GM23338 (cell line): Measurements from ENCODE around the gene RFC5. TPM values are rescaled to one million over a fixed set of nuclear protein-coding genes. Genes with fewer than 3 reads are reported as not detected.
A peak's percentile ranks its signal among the peaks of the same experiment; 100 is the strongest.

Experiments used
- ATAC-seq: fragments of 200-7000 bp; cut with Tn5 transposase; 3 replicates; pipeline ENCODE4 v1.9.1; 2020
- DNase-seq: peaks from one replicate; pipeline ENCODE4 v3.0.0-alpha.2; 2015; ENCODE audit warnings: low spot score
- H2AFZ ChIP-seq: fragments of 200-600 bp; sonication (generic); 2 replicates; pipeline ENCODE4 v1.8.0; 2016; ENCODE audit warnings: antibody characterized with exemption, mild to moderate bottlenecking, moderate library complexity
- H3F3A ChIP-seq: fragments of 200-600 bp; sonication (generic); replicated peaks from 2 replicates; pipeline ENCODE4 v1.8.0; 2017; ENCODE audit warnings: antibody characterized with exemption, mixed run types, low read depth
- H3K27ac ChIP-seq: fragments of 200-600 bp; sonication (generic); 2 replicates; pipeline ENCODE4 v1.6.1; 2016; ENCODE audit warnings: low read depth
- H3K27me3 ChIP-seq: fragments of 200-600 bp; sonication (generic); 2 replicates; pipeline ENCODE4 v1.8.0; 2016; ENCODE audit warnings: mild to moderate bottlenecking, mixed run types, moderate library complexity; ENCODE audit not compliant: insufficient read depth
- H3K36me3 ChIP-seq: fragments of 200-600 bp; sonication (generic); 2 replicates; pipeline ENCODE4 v1.8.0; 2016; ENCODE audit warnings: mild to moderate bottlenecking; ENCODE audit not compliant: insufficient read depth
- H3K4me1 ChIP-seq: fragments of 200-600 bp; sonication (generic); 2 replicates; pipeline ENCODE4 v1.8.0; 2016; ENCODE audit warnings: mild to moderate bottlenecking, moderate library complexity; ENCODE audit not compliant: insufficient read depth
- H3K4me2 ChIP-seq: fragments of 200-600 bp; sonication (generic); 2 replicates; pipeline ENCODE4 v1.7.1; 2017; ENCODE audit warnings: mixed run types
- H3K4me3 ChIP-seq: fragments of 200-600 bp; sonication (generic); 2 replicates; pipeline ENCODE4 v1.6.1; 2016; ENCODE audit warnings: mixed run types
- H3K79me2 ChIP-seq: fragments of 200-600 bp; sonication (generic); replicated peaks from 2 replicates; pipeline ENCODE4 v1.8.0; 2017; ENCODE audit warnings: mild to moderate bottlenecking; ENCODE audit not compliant: insufficient read depth
- H3K9me2 ChIP-seq: fragments of 200-600 bp; sonication (generic); 2 replicates; pipeline ENCODE4 v1.8.0; 2017; ENCODE audit not compliant: insufficient read depth
- H4K20me1 ChIP-seq: fragments of 200-600 bp; sonication (generic); replicated peaks from 2 replicates; pipeline ENCODE4 v1.8.0; 2017; ENCODE audit warnings: mild to moderate bottlenecking; ENCODE audit not compliant: insufficient read depth
- H3K27ac Mint-ChIP-seq: 2 replicates; pipeline ENCODE4 v1.8.0; 2020; ENCODE audit warnings: inconsistent platforms, mild to moderate bottlenecking, moderate library complexity, mixed read lengths
- H3K27me3 Mint-ChIP-seq: 3 replicates; pipeline ENCODE4 v1.8.0; 2022; ENCODE audit warnings: low read depth, mild to moderate bottlenecking, moderate library complexity, mixed read lengths, inconsistent platforms; ENCODE audit not compliant: insufficient read depth, poor library complexity
- H3K36me3 Mint-ChIP-seq: 3 replicates; pipeline ENCODE4 v1.8.0; 2021; ENCODE audit warnings: low read depth, mild to moderate bottlenecking, inconsistent platforms, moderate library complexity, mixed read lengths
- H3K4me1 Mint-ChIP-seq: 3 replicates; pipeline ENCODE4 v1.8.0; 2020; ENCODE audit warnings: mild to moderate bottlenecking, inconsistent platforms, mixed read lengths
- H3K4me3 Mint-ChIP-seq: 3 replicates; pipeline ENCODE4 v1.8.0; 2021; ENCODE audit warnings: moderate library complexity, mild to moderate bottlenecking, inconsistent platforms, mixed read lengths
- H3K9me3 Mint-ChIP-seq: 3 replicates; pipeline ENCODE4 v1.8.0; 2020; ENCODE audit warnings: moderate library complexity, mild to moderate bottlenecking, inconsistent platforms, mixed read lengths
- ETS1 ChIP-seq: IDR thresholded peaks from 2 replicates; pipeline ENCODE4 v1.6.1; 2016; ENCODE audit warnings: antibody characterized with exemption
- JUNB ChIP-seq: IDR thresholded peaks from one replicate; pipeline ENCODE4 v1.6.1; 2016; ENCODE audit warnings: antibody characterized with exemption; ENCODE audit not compliant: unreplicated experiment
- POLR2AphosphoS5 ChIP-seq: IDR thresholded peaks from 2 replicates; pipeline ENCODE4 v1.6.1; 2016; ENCODE audit warnings: antibody characterized with exemption, low read depth
- STAT1 ChIP-seq: IDR thresholded peaks from one replicate; pipeline ENCODE4 v1.6.1; 2016; ENCODE audit warnings: antibody characterized with exemption; ENCODE audit not compliant: unreplicated experiment
- long read RNA-seq: library from polyadenylated mRNA; unstranded; transcript quantifications from one replicate; pipeline ENCODE4 v2.0.0, GENCODE V29; 2020; ENCODE audit not compliant: unreplicated experiment
- polyA plus RNA-seq: library from polyadenylated mRNA; unstranded; fragments of >200 nt; fragmentation: Nextera tagmentation; extraction: Ambion mirVana; gene quantifications from 2 replicates; pipeline ENCODE4 v1.2.1, GENCODE V29; 2016
- total RNA-seq: library from RNA; depleted of rRNA; stranded (reverse); fragments of >200 nt; shearing (Covaris generic); gene quantifications from 2 replicates; pipeline ENCODE4 v1.2.3, GENCODE V29; 2014; rRNA removed
- TF ChIP-seq, protein P1 (sequence below): fragments of 250-450 bp; sonication (Bioruptor Pico); IDR thresholded peaks from 2 replicates; pipeline ENCODE4 v1.5.0; 2020; ENCODE audit warnings: mild to moderate bottlenecking, moderate library complexity
- TF ChIP-seq, protein P2 (sequence below): IDR thresholded peaks from one replicate; pipeline ENCODE4 v1.6.1; 2018; ENCODE audit warnings: antibody characterized with exemption; ENCODE audit not compliant: unreplicated experiment

RFC5 gene
- total RNA-seq (53.2 and 56.4 TPM in 2 replicates), polyA plus RNA-seq (35.0 and 35.1 TPM in 2 replicates)
- long read RNA-seq, transcript RFC5-204 (11 exons, 1,655 nt): major isoform, 24 of 34 reads
- long read RNA-seq, partial matches to known transcripts: 3 of 34 reads
- long read RNA-seq, other reads (novel, unspliced or antisense): 6 of 34 reads

GRCh38 chr12:118016424-118017264 lies at the start of gene RFC5:
Gene RFC5 (plus strand): TSS chr12:118016703. CDS start chr12:118016828, 125 bp downstream.
- H3K36me3 Mint-ChIP-seq: peaks cover 36% of the 10 kb centered on the region
- peaks cover 26% of the 10 kb centered on the region for H3K36me3 ChIP-seq
- peak; percentile 46; the same call in 1 of the 2 replicates for TF ChIP-seq ETS1
- TF ChIP-seq JUNB: no peak
- TF ChIP-seq STAT1: no peak
- TF ChIP-seq, protein P1, sequence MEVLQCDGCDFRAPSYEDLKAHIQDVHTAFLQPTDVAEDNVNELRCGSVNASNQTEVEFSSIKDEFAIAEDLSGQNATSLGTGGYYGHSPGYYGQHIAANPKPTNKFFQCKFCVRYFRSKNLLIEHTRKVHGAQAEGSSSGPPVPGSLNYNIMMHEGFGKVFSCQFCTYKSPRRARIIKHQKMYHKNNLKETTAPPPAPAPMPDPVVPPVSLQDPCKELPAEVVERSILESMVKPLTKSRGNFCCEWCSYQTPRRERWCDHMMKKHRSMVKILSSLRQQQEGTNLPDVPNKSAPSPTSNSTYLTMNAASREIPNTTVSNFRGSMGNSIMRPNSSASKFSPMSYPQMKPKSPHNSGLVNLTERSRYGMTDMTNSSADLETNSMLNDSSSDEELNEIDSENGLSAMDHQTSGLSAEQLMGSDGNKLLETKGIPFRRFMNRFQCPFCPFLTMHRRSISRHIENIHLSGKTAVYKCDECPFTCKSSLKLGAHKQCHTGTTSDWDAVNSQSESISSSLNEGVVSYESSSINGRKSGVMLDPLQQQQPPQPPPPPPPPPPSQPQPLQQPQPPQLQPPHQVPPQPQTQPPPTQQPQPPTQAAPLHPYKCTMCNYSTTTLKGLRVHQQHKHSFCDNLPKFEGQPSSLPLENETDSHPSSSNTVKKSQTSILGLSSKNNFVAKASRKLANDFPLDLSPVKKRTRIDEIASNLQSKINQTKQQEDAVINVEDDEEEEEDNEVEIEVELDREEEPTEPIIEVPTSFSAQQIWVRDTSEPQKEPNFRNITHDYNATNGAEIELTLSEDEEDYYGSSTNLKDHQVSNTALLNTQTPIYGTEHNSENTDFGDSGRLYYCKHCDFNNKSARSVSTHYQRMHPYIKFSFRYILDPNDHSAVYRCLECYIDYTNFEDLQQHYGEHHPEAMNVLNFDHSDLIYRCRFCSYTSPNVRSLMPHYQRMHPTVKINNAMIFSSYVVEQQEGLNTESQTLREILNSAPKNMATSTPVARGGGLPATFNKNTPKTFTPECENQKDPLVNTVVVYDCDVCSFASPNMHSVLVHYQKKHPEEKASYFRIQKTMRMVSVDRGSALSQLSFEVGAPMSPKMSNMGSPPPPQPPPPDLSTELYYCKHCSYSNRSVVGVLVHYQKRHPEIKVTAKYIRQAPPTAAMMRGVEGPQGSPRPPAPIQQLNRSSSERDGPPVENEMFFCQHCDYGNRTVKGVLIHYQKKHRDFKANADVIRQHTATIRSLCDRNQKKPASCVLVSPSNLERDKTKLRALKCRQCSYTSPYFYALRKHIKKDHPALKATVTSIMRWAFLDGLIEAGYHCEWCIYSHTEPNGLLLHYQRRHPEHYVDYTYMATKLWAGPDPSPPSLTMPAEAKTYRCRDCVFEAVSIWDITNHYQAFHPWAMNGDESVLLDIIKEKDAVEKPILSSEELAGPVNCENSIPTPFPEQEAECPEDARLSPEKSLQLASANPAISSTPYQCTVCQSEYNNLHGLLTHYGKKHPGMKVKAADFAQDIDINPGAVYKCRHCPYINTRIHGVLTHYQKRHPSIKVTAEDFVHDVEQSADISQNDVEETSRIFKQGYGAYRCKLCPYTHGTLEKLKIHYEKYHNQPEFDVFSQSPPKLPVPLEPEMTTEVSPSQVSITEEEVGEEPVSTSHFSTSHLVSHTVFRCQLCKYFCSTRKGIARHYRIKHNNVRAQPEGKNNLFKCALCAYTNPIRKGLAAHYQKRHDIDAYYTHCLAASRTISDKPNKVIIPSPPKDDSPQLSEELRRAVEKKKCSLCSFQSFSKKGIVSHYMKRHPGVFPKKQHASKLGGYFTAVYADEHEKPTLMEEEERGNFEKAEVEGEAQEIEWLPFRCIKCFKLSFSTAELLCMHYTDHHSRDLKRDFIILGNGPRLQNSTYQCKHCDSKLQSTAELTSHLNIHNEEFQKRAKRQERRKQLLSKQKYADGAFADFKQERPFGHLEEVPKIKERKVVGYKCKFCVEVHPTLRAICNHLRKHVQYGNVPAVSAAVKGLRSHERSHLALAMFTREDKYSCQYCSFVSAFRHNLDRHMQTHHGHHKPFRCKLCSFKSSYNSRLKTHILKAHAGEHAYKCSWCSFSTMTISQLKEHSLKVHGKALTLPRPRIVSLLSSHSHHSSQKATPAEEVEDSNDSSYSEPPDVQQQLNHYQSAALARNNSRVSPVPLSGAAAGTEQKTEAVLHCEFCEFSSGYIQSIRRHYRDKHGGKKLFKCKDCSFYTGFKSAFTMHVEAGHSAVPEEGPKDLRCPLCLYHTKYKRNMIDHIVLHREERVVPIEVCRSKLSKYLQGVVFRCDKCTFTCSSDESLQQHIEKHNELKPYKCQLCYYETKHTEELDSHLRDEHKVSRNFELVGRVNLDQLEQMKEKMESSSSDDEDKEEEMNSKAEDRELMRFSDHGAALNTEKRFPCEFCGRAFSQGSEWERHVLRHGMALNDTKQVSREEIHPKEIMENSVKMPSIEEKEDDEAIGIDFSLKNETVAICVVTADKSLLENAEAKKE (CRISPR knock-in tag): no peak
- TF ChIP-seq, protein P2, sequence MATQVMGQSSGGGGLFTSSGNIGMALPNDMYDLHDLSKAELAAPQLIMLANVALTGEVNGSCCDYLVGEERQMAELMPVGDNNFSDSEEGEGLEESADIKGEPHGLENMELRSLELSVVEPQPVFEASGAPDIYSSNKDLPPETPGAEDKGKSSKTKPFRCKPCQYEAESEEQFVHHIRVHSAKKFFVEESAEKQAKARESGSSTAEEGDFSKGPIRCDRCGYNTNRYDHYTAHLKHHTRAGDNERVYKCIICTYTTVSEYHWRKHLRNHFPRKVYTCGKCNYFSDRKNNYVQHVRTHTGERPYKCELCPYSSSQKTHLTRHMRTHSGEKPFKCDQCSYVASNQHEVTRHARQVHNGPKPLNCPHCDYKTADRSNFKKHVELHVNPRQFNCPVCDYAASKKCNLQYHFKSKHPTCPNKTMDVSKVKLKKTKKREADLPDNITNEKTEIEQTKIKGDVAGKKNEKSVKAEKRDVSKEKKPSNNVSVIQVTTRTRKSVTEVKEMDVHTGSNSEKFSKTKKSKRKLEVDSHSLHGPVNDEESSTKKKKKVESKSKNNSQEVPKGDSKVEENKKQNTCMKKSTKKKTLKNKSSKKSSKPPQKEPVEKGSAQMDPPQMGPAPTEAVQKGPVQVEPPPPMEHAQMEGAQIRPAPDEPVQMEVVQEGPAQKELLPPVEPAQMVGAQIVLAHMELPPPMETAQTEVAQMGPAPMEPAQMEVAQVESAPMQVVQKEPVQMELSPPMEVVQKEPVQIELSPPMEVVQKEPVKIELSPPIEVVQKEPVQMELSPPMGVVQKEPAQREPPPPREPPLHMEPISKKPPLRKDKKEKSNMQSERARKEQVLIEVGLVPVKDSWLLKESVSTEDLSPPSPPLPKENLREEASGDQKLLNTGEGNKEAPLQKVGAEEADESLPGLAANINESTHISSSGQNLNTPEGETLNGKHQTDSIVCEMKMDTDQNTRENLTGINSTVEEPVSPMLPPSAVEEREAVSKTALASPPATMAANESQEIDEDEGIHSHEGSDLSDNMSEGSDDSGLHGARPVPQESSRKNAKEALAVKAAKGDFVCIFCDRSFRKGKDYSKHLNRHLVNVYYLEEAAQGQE: no peak
- TF ChIP-seq POLR2AphosphoS5: peak; percentile 96
- peak within 1 kb of the TSS; percentile 92 for H3K4me2 ChIP-seq
- H2AFZ ChIP-seq: peak within 1 kb of the TSS; percentile 91
- peaks cover 11% of the 10 kb centered on the region for H3K27me3 Mint-ChIP-seq
- no peaks in the 10 kb centered on the region for H3K9me3 Mint-ChIP-seq
- peaks cover 27% of the 10 kb centered on the region for H3K79me2 ChIP-seq
- peak within 1 kb of the TSS; percentile 98 for H3K4me3 ChIP-seq
- H3K4me3 Mint-ChIP-seq: peak within 1 kb of the TSS; percentile 95
- peaks cover 13% of the 10 kb centered on the region for H3K4me1 Mint-ChIP-seq
- DNase-seq: peak; percentile 100
- H3K27ac ChIP-seq: no peak within 1 kb of the TSS; the same call in 1 of the 2 replicates
- H4K20me1 ChIP-seq: peaks cover 5% of the 10 kb centered on the region
- H3K4me1 ChIP-seq: peaks cover 13% of the 10 kb centered on the region
- H3K27ac Mint-ChIP-seq: peak within 1 kb of the TSS; percentile 97
- H3K27me3 ChIP-seq: no peaks in the 10 kb centered on the region
- H3F3A ChIP-seq: no peaks in the 10 kb centered on the region
- ATAC-seq: peak; percentile 98
- H3K9me2 ChIP-seq: no peaks in the 10 kb centered on the region
